Limb (tissue), 2 donors: ENCODE results near the gene NUP43.
"Not testable (repeated sequence)": the region's sequence is repeated elsewhere in the genome, so short reads cannot be mapped to it uniquely, and the experiment has no call there.

Source experiments
- DNase-seq, 2 donors: peaks; one replicate each; pipeline ENCODE4 v3.0.0-alpha.2; 2016; ENCODE audit errors: extremely low spot score in 2 of 2

Gene NUP43

GRCh38 chr6:149749082-149749593 is 2.8 kb upstream of the NUP43 start:
- not testable (repeated sequence) for DNase-seq

- not testable (repeated sequence) for DNase-seq
Measured at GRCh38 chr6:149745252-149745651, 1.1 kb downstream of the NUP43 start.

DNA sequence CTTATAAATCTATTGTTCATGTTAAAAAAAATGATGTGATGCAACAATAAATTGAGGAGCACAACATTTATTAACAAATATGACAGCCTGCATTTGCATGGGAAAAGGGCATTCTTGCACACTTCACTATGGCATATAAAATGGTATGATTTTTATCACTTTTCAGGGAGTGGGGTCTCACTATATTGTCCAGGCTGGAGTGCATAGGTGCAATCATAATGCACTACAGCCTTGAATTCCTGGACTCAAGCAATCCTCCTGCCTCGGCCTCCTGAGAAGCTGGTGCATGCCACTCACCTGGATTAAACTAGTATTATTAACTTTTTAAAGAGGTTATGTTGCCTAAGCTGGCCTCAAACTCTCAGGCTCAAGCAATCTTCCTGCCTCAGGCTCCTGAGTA is 11.4 kb downstream of the NUP43 start:
- no peak for DNase-seq

GRCh38 chr6:149733089-149733720 is 13.1 kb downstream of the NUP43 start:
- no peak for DNase-seq

DNA sequence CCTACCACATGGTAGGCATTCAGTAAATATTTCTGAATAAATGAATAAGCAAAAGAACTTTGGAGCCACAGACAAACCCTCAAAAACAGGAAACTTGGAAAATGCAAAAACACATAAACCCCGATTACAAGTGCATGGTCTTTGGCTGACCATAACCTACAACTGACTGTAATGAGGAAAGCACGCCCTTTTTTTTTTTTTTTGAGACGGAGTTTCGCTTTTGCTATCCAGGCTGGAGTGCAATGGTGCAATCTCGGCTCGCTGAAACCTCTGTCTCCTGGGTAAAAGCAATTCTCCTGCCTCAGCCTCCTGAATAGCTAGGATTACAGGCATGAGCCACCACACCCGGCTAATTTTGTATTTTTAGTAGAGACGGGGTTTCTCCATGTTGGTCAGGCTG is 16.5 kb downstream of the NUP43 start:
- no peak for DNase-seq

GRCh38 chr6:149728499-149729234 is 17.7 kb downstream of the NUP43 start:
- DNase-seq: no peak

- DNase-seq: no peak
Measured at GRCh38 chr6:149727793-149728498, 18.4 kb downstream of the NUP43 start.

GRCh38 chr6:149725785-149726184 is 20.5 kb downstream of the NUP43 start:
- DNase-seq: no peak

DNA sequence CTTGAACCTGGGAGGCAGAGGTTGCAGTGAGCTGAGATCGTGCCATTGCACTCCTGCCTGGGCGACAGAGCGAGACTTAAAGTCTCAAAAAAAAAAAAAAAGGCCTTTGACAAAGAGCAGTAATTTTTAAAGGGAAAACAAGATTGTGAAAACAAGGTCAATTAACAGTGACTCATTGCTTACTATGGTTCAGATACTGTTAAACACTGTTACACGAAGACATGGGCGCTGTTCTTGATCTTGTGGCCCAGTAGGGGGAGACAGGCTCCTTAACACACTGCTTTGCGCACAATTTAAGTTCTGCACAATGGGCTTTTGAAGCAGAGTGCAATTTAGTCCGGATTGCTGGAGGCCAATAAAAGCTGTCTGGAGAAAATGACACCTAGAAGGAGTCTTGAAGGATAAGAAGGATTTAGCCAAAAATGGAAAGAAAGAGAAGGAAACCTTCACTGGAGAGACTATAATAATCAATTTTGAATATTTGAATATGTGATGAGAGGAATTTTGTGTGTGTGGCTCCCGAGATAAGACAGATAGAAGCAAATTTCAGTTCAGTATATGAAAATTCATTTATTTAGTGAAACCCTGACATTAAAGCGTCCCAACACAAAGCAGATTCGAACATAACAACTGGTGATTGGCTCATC is 22.4 kb downstream of the NUP43 start:
- no peak for DNase-seq

- no peak for DNase-seq
Measured at GRCh38 chr6:149723262-149723661, 23.1 kb downstream of the NUP43 start.

DNA sequence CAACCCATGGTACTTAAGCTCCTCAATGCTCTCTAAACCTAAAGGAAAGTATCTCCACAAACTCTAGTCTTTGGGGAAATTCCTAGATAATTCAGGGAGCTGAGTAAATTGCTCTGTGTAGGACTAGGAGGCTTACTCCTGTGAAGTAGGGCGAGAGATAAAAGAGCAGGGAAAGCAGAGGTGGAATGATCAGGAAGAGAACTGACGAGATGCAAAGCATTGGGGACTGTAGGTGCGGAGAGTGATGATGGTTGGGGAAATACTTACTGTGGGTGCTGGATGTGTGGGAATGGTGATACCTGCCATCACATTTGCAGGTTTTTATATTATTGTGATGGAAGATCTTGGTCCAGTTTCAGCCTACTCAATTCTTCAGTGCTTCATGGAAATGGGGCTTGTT is 26.8 kb downstream of the NUP43 start:
- no peak for DNase-seq

- DNase-seq: peak; percentile 88 to 95
Measured at GRCh38 chr6:149717588-149718458, 28.5 kb downstream of the NUP43 start, which contains the start of gene LATS1. LATS1 (minus strand) TSS chr6:149718101; CDS start chr6:149702126, 15,975 bp downstream.

GRCh38 chr6:149717255-149717587 is 29.1 kb downstream of the NUP43 start:
- DNase-seq: no peak

- DNase-seq: no peak
Measured at GRCh38 chr6:149716181-149716963, 30.0 kb downstream of the NUP43 start.

DNA sequence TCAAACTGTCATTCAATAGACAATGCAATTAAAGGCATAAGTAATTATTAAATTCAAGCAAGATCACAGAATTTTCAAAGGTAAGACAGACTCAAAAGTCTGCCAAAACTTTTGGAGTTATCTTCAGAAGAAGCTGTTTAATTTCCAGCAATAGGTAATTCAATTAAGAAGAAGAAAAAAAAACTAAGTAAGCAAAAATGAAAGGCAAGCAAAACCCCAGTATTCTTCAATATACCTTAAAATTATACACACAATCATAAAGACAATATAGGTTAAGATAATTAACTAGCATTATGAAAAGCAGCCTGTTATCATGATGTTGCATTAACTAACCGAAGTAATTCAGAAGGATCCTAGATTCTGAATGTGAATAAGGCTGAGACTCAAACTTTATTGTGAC is 31.9 kb downstream of the NUP43 start:
- no peak for DNase-seq

- no peak for DNase-seq
Measured at GRCh38 chr6:149711711-149712110, 34.6 kb downstream of the NUP43 start.

- DNase-seq: no peak
Measured at GRCh38 chr6:149701714-149702113, 44.6 kb downstream of the NUP43 start.

GRCh38 chr6:149699150-149699549 is 47.2 kb downstream of the NUP43 start:
- DNase-seq: no peak

- no peak for DNase-seq
Measured at GRCh38 chr6:149698175-149698574, 48.2 kb downstream of the NUP43 start.

DNA sequence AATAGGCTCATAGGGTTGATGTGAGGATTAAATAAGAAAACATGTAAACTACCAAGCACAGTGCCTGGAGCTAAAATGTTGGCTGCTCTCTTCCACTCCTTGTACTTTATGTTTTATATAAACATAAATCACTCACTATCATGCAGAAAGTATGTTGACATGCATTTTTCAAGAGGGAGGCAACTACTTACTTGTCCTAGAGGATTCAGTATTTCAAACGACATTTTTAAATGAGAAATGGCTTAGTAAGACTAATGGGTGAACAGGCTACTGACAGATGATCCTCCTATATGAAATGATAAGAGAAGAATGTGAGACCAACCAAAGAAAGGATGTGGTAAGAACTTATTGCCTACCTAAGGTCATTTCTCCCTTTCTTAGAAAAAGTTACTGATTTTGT is 49.4 kb downstream of the NUP43 start:
- no peak for DNase-seq
